CD4-positive, alpha-beta memory T cell (primary cell): ENCODE results near the gene MYO9B. TPM values are rescaled to one million over a fixed set of nuclear protein-coding genes. Genes with fewer than 3 reads are reported as not detected.
"Not testable (repeated sequence)": the region's sequence is repeated elsewhere in the genome, so short reads cannot be mapped to it uniquely, and the experiment has no call there.

Experiments used
- CTCF ChIA-PET: fragments of 350-600 bp; sonication (Branson Sonifier 250); formaldehyde crosslinking; loops from one replicate; lab custom pipeline; 2021; ENCODE audit warnings: inconsistent platforms; ENCODE audit not compliant: partially characterized antibody; lab: Charles Lee
- POLR2A ChIA-PET: fragments of 350-600 bp; sonication (Branson Sonifier 250); formaldehyde crosslinking; loops from one replicate; lab custom pipeline; 2021; ENCODE audit not compliant: partially characterized antibody; lab: Charles Lee
- DNase-seq, 5 donors: peaks; one replicate each; pipeline versions ENCODE4 v3.0.0 to v3.0.0-alpha.2; 2020 to 2022; ENCODE audit warnings: mixed read lengths in 1 of 5
- H3K27ac ChIP-seq: one replicate; pipeline ENCODE4 v1.7.0; 2013; ENCODE audit warnings: low read depth, low read length
- H3K27me3 ChIP-seq: 2 replicates; pipeline ENCODE4 v1.7.0; 2013; ENCODE audit warnings: mild to moderate bottlenecking, low read length, moderate library complexity; ENCODE audit not compliant: insufficient read depth
- H3K36me3 ChIP-seq: 2 replicates; pipeline ENCODE4 v1.7.0; 2013; ENCODE audit warnings: mild to moderate bottlenecking, low read length, moderate library complexity; ENCODE audit not compliant: insufficient read depth
- H3K4me1 ChIP-seq: 2 replicates; pipeline ENCODE4 v1.7.0; 2013; ENCODE audit warnings: mild to moderate bottlenecking, low read length, moderate library complexity; ENCODE audit not compliant: insufficient read depth
- H3K4me3 ChIP-seq, 2 donors: one replicate each; pipeline ENCODE4 v1.7.0; 2013; ENCODE audit warnings: low read length in 2 of 2, mild to moderate bottlenecking in 1 of 2
- H3K9me3 ChIP-seq, 2 donors: one replicate each; pipeline ENCODE4 v1.7.0; 2013; ENCODE audit warnings: low read length in 2 of 2, control low read depth in 1 of 2; ENCODE audit not compliant: control insufficient read depth in 1 of 2
- H3K27ac Mint-ChIP-seq, 7 donors: one replicate each; pipeline ENCODE4 v1.8.0; 2020 to 2021; ENCODE audit warnings: mixed read lengths in 7 of 7, mild to moderate bottlenecking in 6 of 7, inconsistent platforms in 3 of 7, moderate library complexity in 3 of 7
- H3K27me3 Mint-ChIP-seq, 2 donors: one replicate each; pipeline ENCODE4 v1.8.0; 2020 to 2021; ENCODE audit warnings: mixed read lengths in 2 of 2
- H3K36me3 Mint-ChIP-seq, 2 donors: one replicate each; pipeline ENCODE4 v1.8.0; 2020 to 2021; ENCODE audit warnings: mixed read lengths in 2 of 2, inconsistent platforms in 1 of 2, mild to moderate bottlenecking in 1 of 2
- H3K4me1 Mint-ChIP-seq, 4 donors: one replicate each; pipeline ENCODE4 v1.8.0; 2020 to 2021; ENCODE audit warnings: mixed read lengths in 4 of 4, mild to moderate bottlenecking in 1 of 4
- H3K4me3 Mint-ChIP-seq, 8 donors: one replicate each; pipeline ENCODE4 v1.8.0; 2020 to 2021; ENCODE audit warnings: mixed read lengths in 8 of 8, mild to moderate bottlenecking in 7 of 8, moderate library complexity in 6 of 8, inconsistent platforms in 3 of 8
- H3K9me3 Mint-ChIP-seq, 8 donors: one replicate each; pipeline ENCODE4 v1.8.0; 2020 to 2021; ENCODE audit warnings: mixed read lengths in 8 of 8, mild to moderate bottlenecking in 5 of 8, inconsistent platforms in 3 of 8, moderate library complexity in 1 of 8
- intact Hi-C: fragments of 100-400 bp; cut with micrococcal nuclease; formaldehyde crosslinking; loops from one replicate; pipeline ENCODE4 v1.15.1; 2023
- polyA plus RNA-seq, 2 donors: library from polyadenylated mRNA; unstranded; fragments of 300-500 nt; fragmentation: Illumina TruSeq; gene quantifications; one replicate each; pipeline ENCODE4 v1.2.3, GENCODE V29; 2021
- total RNA-seq, 2 experiments: library from RNA; stranded (reverse); gene quantifications; one replicate each; pipeline ENCODE4 v1.2.3, GENCODE V29; 2021

Gene MYO9B
- total and polyA plus RNA-seq, 4 experiments from 2014 or later: 1.3 to 181 (median 101) TPM

- H3K4me1 Mint-ChIP-seq: peaks cover 21 to 47% (median 33%) of the 10 kb centered on the region in 4 donors
- Histone ChIP-seq H3K27me3 (no peaks in the 10 kb centered on the region), H3K4me1 (peaks cover 45% of the 10 kb centered on the region), H3K27ac (no peak overlapping the region), H3K9me3 (no peaks in the 10 kb centered on the region), H3K4me3 (no peak overlapping the region), H3K36me3 (peaks cover 4% of the 10 kb centered on the region)
- H3K4me3 Mint-ChIP-seq: no peak overlapping the region
- H3K9me3 Mint-ChIP-seq: no peaks in the 10 kb centered on the region
- ChIA-PET CTCF (no interaction called here), POLR2A (no interaction called here)
- no peak for DNase-seq
- intact Hi-C loops: no loop called here
- H3K27me3 Mint-ChIP-seq: no peaks in the 10 kb centered on the region
- peaks cover 5 to 17% of the 10 kb centered on the region in 2 donors for H3K36me3 Mint-ChIP-seq
- peak overlapping the region in 5 of 7 donors; percentile 17 to 78 (median 60) for H3K27ac Mint-ChIP-seq
Measured at GRCh38 chr19:17128820-17129219, 53.2 kb downstream of the MYO9B start.

DNA sequence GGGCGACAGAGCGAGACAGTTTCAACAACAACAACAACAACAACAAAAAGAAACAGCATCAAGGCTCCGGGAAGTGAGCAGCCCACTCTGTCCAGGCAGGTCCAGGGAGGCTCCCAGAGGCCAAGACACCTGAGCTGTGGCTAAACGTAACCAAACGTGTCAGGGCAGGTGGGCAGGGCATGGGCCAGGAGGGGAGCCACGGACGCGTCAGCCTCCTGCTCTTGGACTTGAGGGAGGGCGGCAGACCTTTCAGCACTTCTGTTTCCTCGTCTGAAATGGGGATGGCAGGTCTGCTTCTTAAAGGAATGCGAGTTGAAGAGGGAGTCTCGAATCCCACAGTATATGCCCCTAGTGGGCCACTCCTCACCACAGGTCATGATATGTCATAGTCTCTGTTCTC, 53.8 kb downstream of the MYO9B start:
- ChIA-PET CTCF (no interaction called here), POLR2A (no interaction called here)
- no peak overlapping the region for H3K4me3 ChIP-seq
- H3K27ac ChIP-seq: no peak overlapping the region
- no peak for DNase-seq
- peaks cover 39% of the 10 kb centered on the region for H3K4me1 ChIP-seq
- no peaks in the 10 kb centered on the region for H3K27me3 ChIP-seq
- H3K27me3 Mint-ChIP-seq: no peaks in the 10 kb centered on the region
- H3K27ac Mint-ChIP-seq: peak overlapping the region in 4 of 7 donors; percentile 18 to 77 (median 53)
- H3K4me3 Mint-ChIP-seq: no peak overlapping the region
- intact Hi-C loops: no loop called here
- no peaks in the 10 kb centered on the region for H3K9me3 ChIP-seq
- H3K36me3 ChIP-seq: peaks cover 4% of the 10 kb centered on the region
- peaks cover 21 to 41% (median 32%) of the 10 kb centered on the region in 4 donors for H3K4me1 Mint-ChIP-seq
- H3K36me3 Mint-ChIP-seq: peaks cover 8 to 17% of the 10 kb centered on the region in 2 donors
- no peaks in the 10 kb centered on the region for H3K9me3 Mint-ChIP-seq

DNA sequence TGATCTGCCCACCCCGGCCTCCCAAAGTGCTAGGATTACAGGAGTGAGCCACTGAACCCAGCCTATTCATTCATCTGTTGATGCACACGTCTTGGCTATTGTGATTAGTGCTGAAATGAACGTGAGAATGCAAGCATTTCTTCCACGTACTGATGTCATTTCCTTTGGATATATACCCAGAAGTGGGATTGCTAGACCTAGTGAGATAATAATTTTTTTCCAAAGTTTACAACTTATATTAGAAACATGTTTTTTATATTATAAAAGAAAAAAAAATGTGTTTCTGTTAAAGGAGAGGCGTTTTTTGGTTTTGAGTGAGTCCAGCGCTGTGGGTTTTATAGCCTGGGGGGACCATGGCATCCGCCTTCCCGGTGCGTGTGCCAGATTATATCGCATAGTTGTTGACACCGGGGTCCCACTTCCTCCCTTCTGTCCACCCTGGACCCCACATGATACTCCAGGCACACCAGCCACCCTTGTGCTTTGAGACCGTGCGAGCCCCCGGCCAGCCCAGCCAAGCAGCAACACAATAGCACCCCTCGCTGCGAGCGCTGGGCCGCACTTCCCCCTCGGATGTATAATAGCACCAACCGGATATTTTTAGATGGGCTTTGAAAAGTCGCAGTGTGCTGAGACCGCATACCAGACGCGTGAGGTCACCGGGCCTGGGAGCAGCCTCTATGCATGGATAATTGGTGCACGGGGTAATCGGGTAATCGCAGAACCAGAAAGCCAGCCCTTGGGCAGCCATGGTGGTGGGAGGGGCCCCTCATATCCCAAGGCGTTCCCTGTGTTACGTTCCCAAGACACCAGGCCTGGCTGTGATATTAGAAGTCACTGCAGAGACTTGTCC, 59.6 kb downstream of the MYO9B start:
- Histone ChIP-seq H3K27ac (no peak overlapping the region), H3K27me3 (no peaks in the 10 kb centered on the region), H3K36me3 (no peaks in the 10 kb centered on the region), H3K9me3 (no peaks in the 10 kb centered on the region), H3K4me1 (no peaks in the 10 kb centered on the region), H3K4me3 (no peak overlapping the region)
- Mint-ChIP-seq H3K4me3 (no peak overlapping the region), H3K9me3 (no peaks in the 10 kb centered on the region), H3K36me3 (peaks cover 11 to 13% of the 10 kb centered on the region in 2 donors), H3K27ac (peak overlapping the region in 3 of 7 donors; percentile 35 to 69 (median 60)), H3K27me3 (no peaks in the 10 kb centered on the region), H3K4me1 (peaks cover 0 to 12% (median 4%) of the 10 kb centered on the region in 4 donors)
- CTCF ChIA-PET: no interaction called here
- intact Hi-C loops: no loop called here
- POLR2A ChIA-PET: no interaction called here
- no peak for DNase-seq

GRCh38 chr19:17136021-17136420, 60.4 kb downstream of the MYO9B start:
- ChIA-PET CTCF (interaction anchor here (1.0 kb wide), 1 partner anchor 28 kb away, joined by 3 read pairs; no protein-coding TSS in a partner anchor), POLR2A (no interaction called here)
- H3K27me3 Mint-ChIP-seq: no peaks in the 10 kb centered on the region
- H3K27me3 ChIP-seq: no peaks in the 10 kb centered on the region
- peaks cover 8 to 11% of the 10 kb centered on the region in 2 donors for H3K36me3 Mint-ChIP-seq
- DNase-seq: no peak
- H3K4me1 Mint-ChIP-seq: peaks cover 0 to 9% (median 2%) of the 10 kb centered on the region in 4 donors
- no peaks in the 10 kb centered on the region for H3K9me3 Mint-ChIP-seq
- H3K27ac ChIP-seq: no peak overlapping the region
- peak overlapping the region in 1 of 7 donors; percentile 69 for H3K27ac Mint-ChIP-seq
- no peaks in the 10 kb centered on the region for H3K36me3 ChIP-seq
- no peaks in the 10 kb centered on the region for H3K4me1 ChIP-seq
- H3K9me3 ChIP-seq: no peaks in the 10 kb centered on the region
- intact Hi-C loops: no loop called here
- no peak overlapping the region for H3K4me3 Mint-ChIP-seq
- no peak overlapping the region for H3K4me3 ChIP-seq

GRCh38 chr19:17136617-17137016, 61.0 kb downstream of the MYO9B start:
- Mint-ChIP-seq H3K36me3 (peaks cover 7 to 17% of the 10 kb centered on the region in 2 donors), H3K27ac (peak overlapping the region in 1 of 7 donors; percentile 37), H3K27me3 (no peaks in the 10 kb centered on the region), H3K9me3 (no peaks in the 10 kb centered on the region), H3K4me3 (no peak overlapping the region), H3K4me1 (peaks cover 0 to 10% (median 2%) of the 10 kb centered on the region in 4 donors)
- CTCF ChIA-PET: interaction anchor here (1.0 kb wide), 1 partner anchor 28 kb away, joined by 3 read pairs; no protein-coding TSS in a partner anchor
- no peak overlapping the region for H3K4me3 ChIP-seq
- H3K36me3 ChIP-seq: no peaks in the 10 kb centered on the region
- H3K4me1 ChIP-seq: no peaks in the 10 kb centered on the region
- intact Hi-C loops: no loop called here
- no peak overlapping the region for H3K27ac ChIP-seq
- H3K27me3 ChIP-seq: no peaks in the 10 kb centered on the region
- POLR2A ChIA-PET: interaction anchor here (1.1 kb wide), 1 partner anchor 27 kb away, joined by 3 read pairs; no protein-coding TSS in a partner anchor
- no peaks in the 10 kb centered on the region for H3K9me3 ChIP-seq
- no peak for DNase-seq

- H3K27me3 Mint-ChIP-seq: no peaks in the 10 kb centered on the region
- no peak for DNase-seq
- Histone ChIP-seq H3K27ac (no peak overlapping the region), H3K36me3 (peaks cover 4% of the 10 kb centered on the region), H3K4me1 (no peaks in the 10 kb centered on the region), H3K4me3 (no peak overlapping the region), H3K27me3 (no peaks in the 10 kb centered on the region), H3K9me3 (no peaks in the 10 kb centered on the region)
- ChIA-PET CTCF (no interaction called here), POLR2A (interaction anchor here (1.1 kb wide), 1 partner anchor 26 kb away, joined by 3 read pairs; no protein-coding TSS in a partner anchor)
- intact Hi-C loops: no loop called here
- peaks cover 7 to 20% of the 10 kb centered on the region in 2 donors for H3K36me3 Mint-ChIP-seq
- H3K4me1 Mint-ChIP-seq: peaks cover 0 to 10% (median 2%) of the 10 kb centered on the region in 4 donors
- no peak overlapping the region for H3K27ac Mint-ChIP-seq
- H3K4me3 Mint-ChIP-seq: no peak overlapping the region
- no peaks in the 10 kb centered on the region for H3K9me3 Mint-ChIP-seq
Measured at GRCh38 chr19:17137417-17137816, 61.8 kb downstream of the MYO9B start.

DNA sequence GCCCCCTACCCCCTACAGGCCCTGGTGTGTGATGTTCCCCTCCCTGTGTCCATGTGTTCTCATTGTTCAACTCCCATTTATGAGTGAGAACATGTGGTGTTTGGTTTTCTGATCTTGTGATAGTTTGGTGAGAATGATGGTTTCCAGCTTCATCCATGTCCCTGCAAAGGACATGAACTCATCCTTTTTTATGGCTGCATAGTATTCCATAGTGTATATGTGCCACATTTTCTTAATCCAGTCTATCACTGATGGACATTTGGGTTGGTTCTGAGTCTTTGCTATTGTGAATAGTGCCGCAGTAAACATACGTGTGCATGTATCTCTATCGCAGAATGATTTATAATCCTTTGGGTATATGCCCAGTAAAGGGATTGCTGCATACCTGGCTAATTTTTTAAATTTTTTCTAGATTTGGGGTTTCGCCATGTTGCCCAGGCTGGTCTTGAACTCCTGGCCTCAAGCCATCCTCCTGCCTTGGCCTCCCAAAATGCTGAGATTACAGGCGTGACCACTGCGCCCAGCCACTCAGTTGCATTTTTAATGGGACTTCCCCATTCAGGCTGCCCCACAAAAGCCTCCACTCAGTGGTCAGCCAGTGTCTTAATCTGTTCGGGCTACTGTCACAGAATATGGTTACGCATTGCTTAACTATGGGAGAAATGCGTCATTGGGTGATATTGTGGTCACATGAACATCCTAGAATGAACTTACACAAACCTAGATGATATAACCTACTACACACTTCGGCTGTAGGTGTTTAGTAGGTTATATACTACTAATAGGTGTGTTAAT, 62.7 kb downstream of the MYO9B start:
- Mint-ChIP-seq H3K36me3 (peaks cover 7 to 20% of the 10 kb centered on the region in 2 donors), H3K27ac (peak overlapping the region in 1 of 7 donors; percentile 25), H3K4me1 (peaks cover 0 to 13% (median 2%) of the 10 kb centered on the region in 4 donors)
- H3K27ac ChIP-seq, H3K27me3 ChIP-seq, H3K36me3 ChIP-seq, H3K4me1 ChIP-seq, H3K27me3 Mint-ChIP-seq, H3K4me3 Mint-ChIP-seq, CTCF ChIA-PET, H3K9me3 ChIP-seq, DNase-seq, intact Hi-C loops, H3K9me3 Mint-ChIP-seq, H3K4me3 ChIP-seq: not testable (repeated sequence)
- POLR2A ChIA-PET: interaction anchor here (0.6 kb wide), 1 partner anchor 9 kb away, joined by 4 read pairs; no protein-coding TSS in a partner anchor
